Small intestine (tissue), 16 donors: Measurements from ENCODE around the gene PLPP1. TPM values are rescaled to one million over a fixed set of nuclear protein-coding genes. Genes with fewer than 3 reads are reported as not detected.

Experiments used
- DNase-seq, 2 donors: peaks; one replicate each; pipeline versions ENCODE4 v3.0.0 to v3.0.0-alpha.2; 2013
- FAIRE-seq: peaks from 2 replicates; lab custom pipeline; 2012; peaks lifted over from hg19 to GRCh38; lab: Jason Lieb, UNC
- H3K27ac ChIP-seq, 3 donors: one replicate each; pipeline ENCODE4 v1.5.1; 2013; ENCODE audit warnings: low read length in 2 of 3, mild to moderate bottlenecking in 2 of 3, control low read depth in 1 of 3, inconsistent platforms in 1 of 3, low read depth in 1 of 3, moderate library complexity in 1 of 3
- H3K27me3 ChIP-seq, 3 donors: one replicate each; pipeline ENCODE4 v1.6.1; 2013; ENCODE audit warnings: low read length in 3 of 3, inconsistent platforms in 1 of 3; ENCODE audit not compliant: control insufficient read depth in 3 of 3, insufficient read depth in 3 of 3
- H3K36me3 ChIP-seq, 3 donors: one replicate each; pipeline ENCODE4 v1.6.1; 2013; ENCODE audit warnings: low read length in 3 of 3, inconsistent platforms in 1 of 3, low read depth in 1 of 3, mild to moderate bottlenecking in 1 of 3, moderate library complexity in 1 of 3; ENCODE audit not compliant: control insufficient read depth in 3 of 3, insufficient read depth in 2 of 3
- H3K4me1 ChIP-seq, 3 donors: one replicate each; pipeline ENCODE4 v1.6.1; 2013; ENCODE audit warnings: low read length in 2 of 3, inconsistent platforms in 1 of 3, low read depth in 1 of 3, mild to moderate bottlenecking in 1 of 3, moderate library complexity in 1 of 3; ENCODE audit not compliant: control insufficient read depth in 3 of 3, insufficient read depth in 2 of 3
- H3K4me3 ChIP-seq, 3 donors: one replicate each; pipeline ENCODE4 v1.5.1; 2013; ENCODE audit warnings: low read length in 3 of 3, control low read depth in 1 of 3, inconsistent platforms in 1 of 3, low read depth in 1 of 3, mild to moderate bottlenecking in 1 of 3, moderate library complexity in 1 of 3
- H3K9me3 ChIP-seq, 2 donors: one replicate each; pipeline ENCODE4 v1.6.1; 2013; ENCODE audit warnings: low read depth in 1 of 2, low read length in 1 of 2; ENCODE audit not compliant: control insufficient read depth in 2 of 2, insufficient read depth in 1 of 2
- WGBS, 3 donors: extraction: QIAGEN DNeasy Blood & Tissue Kit; methylation state at CpG; one replicate each; pipeline ENCODE4 v1.1.7; 2013; 5-methylcytosine and 5-hydroxymethylcytosine counted together
- long read RNA-seq, 10 donors: transcript quantifications; one replicate each; lab custom pipeline, GENCODE V29; 2026
- polyA plus RNA-seq, 4 donors: library from polyadenylated mRNA; stranded (reverse) in 3 of 4; unstranded in 1 of 4; fragments of 200-250 nt in 3 of 4; fragments of 120-200 nt in 1 of 4; gene quantifications; one replicate each; pipeline versions ENCODE4 v1.2.1 to v1.2.3, GENCODE V29; 2013
- donor health status: healthy with polysubstance abuse.
- donor health status: control.
- donor health status: control.
- donor health status: Bipolar disorder and iron deficiency.
- donor health status: healthy.

PLPP1 gene
- 10 to 100 TPM; 44.6 to 91.3 (median 53.4) TPM for polyA plus RNA-seq
- long read RNA-seq, donor 1, transcript PLPP1-202 (6 exons, 1,597 nt) = major isoform, 44 of 58 reads
- long read RNA-seq, donor 1, partial matches to known transcripts = 5 of 58 reads
- long read RNA-seq, donor 1, other reads (novel, unspliced or antisense) = 5 of 58 reads
- long read RNA-seq, donor 2, transcript PLPP1-202 (6 exons, 1,597 nt) = major isoform, 5 of 5 reads
- long read RNA-seq, donor 2, partial matches to known transcripts = 0 of 5 reads
- long read RNA-seq, donor 2, other reads (novel, unspliced or antisense) = 0 of 5 reads
- long read RNA-seq, donor 3, transcript PLPP1-202 (6 exons, 1,597 nt) = major isoform, 12 of 13 reads
- long read RNA-seq, donor 3, partial matches to known transcripts = 0 of 13 reads
- long read RNA-seq, donor 3, other reads (novel, unspliced or antisense) = 0 of 13 reads
- long read RNA-seq, donor 4 = 0 reads
- long read RNA-seq, donor 5, partial matches to known transcripts = 0 of 4 reads
- long read RNA-seq, donor 5, other reads (novel, unspliced or antisense) = 0 of 4 reads
- long read RNA-seq, donor 6, transcript PLPP1-202 (6 exons, 1,597 nt) = major isoform, 13 of 15 reads
- long read RNA-seq, donor 6, partial matches to known transcripts = 0 of 15 reads
- long read RNA-seq, donor 6, other reads (novel, unspliced or antisense) = 0 of 15 reads
- long read RNA-seq, donor 7, transcript PLPP1-202 (6 exons, 1,597 nt) = major isoform, 30 of 47 reads
- long read RNA-seq, donor 7, transcript PLPP1-201 (6 exons, 1,550 nt) = minor isoform, 5 of 47 reads
- long read RNA-seq, donor 7, partial matches to known transcripts = 0 of 47 reads
- long read RNA-seq, donor 7, other reads (novel, unspliced or antisense) = 12 of 47 reads
- long read RNA-seq, donor 8, partial matches to known transcripts = 0 of 2 reads
- long read RNA-seq, donor 8, other reads (novel, unspliced or antisense) = 0 of 2 reads
- long read RNA-seq, donor 9, partial matches to known transcripts = 0 of 2 reads
- long read RNA-seq, donor 9, other reads (novel, unspliced or antisense) = 0 of 2 reads
- long read RNA-seq, donor 10, transcript PLPP1-202 (6 exons, 1,597 nt) = major isoform, 38 of 46 reads
- long read RNA-seq, donor 10, partial matches to known transcripts = 0 of 46 reads
- long read RNA-seq, donor 10, other reads (novel, unspliced or antisense) = 8 of 46 reads

GRCh38 chr5:55534436-55535198, at the start of gene PLPP1:
PLPP1 (minus strand) TSS chr5:55534964; CDS start chr5:55534629, 335 bp downstream.
- FAIRE-seq = no peak
- H3K4me3 ChIP-seq = peak within 1 kb of the TSS; percentile 86 to 92 (median 89)
- H3K36me3 ChIP-seq = peaks cover 0 to 5% (median 0%) of the 10 kb centered on the region in 3 donors
- H3K4me1 ChIP-seq = peaks cover 0 to 10% (median 3%) of the 10 kb centered on the region in 3 donors
- DNase-seq = peak; percentile 88 to 95
- no peaks in the 10 kb centered on the region for H3K27me3 ChIP-seq
- 0 to 1% (median 1%) methylated on average over 49 to 91 of the region's 91 CpGs for WGBS, 3 donors
- H3K27ac ChIP-seq = peak within 1 kb of the TSS; percentile 90 to 97 (median 90)
- no peaks in the 10 kb centered on the region for H3K9me3 ChIP-seq

GRCh38 chr5:55583578-55583977, 48.8 kb upstream of the PLPP1 start:
- no peaks in the 10 kb centered on the region for H3K36me3 ChIP-seq
- H3K27ac ChIP-seq = no peak overlapping the region
- no peak for FAIRE-seq
- H3K9me3 ChIP-seq = no peaks in the 10 kb centered on the region
- H3K4me3 ChIP-seq = no peak overlapping the region
- 89 to 97% (median 94%) methylated on average over 9 of the region's 9 CpGs for WGBS, 3 donors
- no peaks in the 10 kb centered on the region for H3K27me3 ChIP-seq
- H3K4me1 ChIP-seq = no peaks in the 10 kb centered on the region
- no peak for DNase-seq

GRCh38 chr5:55582256-55582655, 47.5 kb upstream of the PLPP1 start:
- FAIRE-seq (no peak), DNase-seq (no peak)
- Histone ChIP-seq H3K36me3 (no peaks in the 10 kb centered on the region), H3K4me1 (no peaks in the 10 kb centered on the region), H3K27me3 (no peaks in the 10 kb centered on the region), H3K27ac (no peak overlapping the region), H3K4me3 (no peak overlapping the region), H3K9me3 (no peaks in the 10 kb centered on the region)
- 45 to 69% (median 60%) methylated on average over 2 of the region's 2 CpGs for WGBS, 3 donors

- Histone ChIP-seq H3K27ac (no peak overlapping the region), H3K9me3 (no peaks in the 10 kb centered on the region), H3K4me1 (no peaks in the 10 kb centered on the region), H3K4me3 (no peak overlapping the region), H3K36me3 (no peaks in the 10 kb centered on the region), H3K27me3 (no peaks in the 10 kb centered on the region)
- DNase-seq (no peak), FAIRE-seq (no peak)
- 79 to 91% (median 90%) methylated on average over 6 of the region's 6 CpGs for WGBS, 3 donors
Measured at GRCh38 chr5:55580042-55580441, 45.3 kb upstream of the PLPP1 start.

- H3K4me3 ChIP-seq = no peak overlapping the region
- no peak for DNase-seq
- no peak for FAIRE-seq
- no peak overlapping the region for H3K27ac ChIP-seq
- no peaks in the 10 kb centered on the region for H3K27me3 ChIP-seq
- no peaks in the 10 kb centered on the region for H3K9me3 ChIP-seq
- H3K4me1 ChIP-seq = no peaks in the 10 kb centered on the region
- H3K36me3 ChIP-seq = no peaks in the 10 kb centered on the region
Measured at GRCh38 chr5:55578771-55579170, 44.0 kb upstream of the PLPP1 start.

- Histone ChIP-seq H3K36me3 (no peaks in the 10 kb centered on the region), H3K4me1 (no peaks in the 10 kb centered on the region), H3K4me3 (no peak overlapping the region), H3K27me3 (no peaks in the 10 kb centered on the region), H3K9me3 (no peaks in the 10 kb centered on the region), H3K27ac (no peak overlapping the region)
- 65 to 84% (median 77%) methylated on average over 6 of the region's 6 CpGs for WGBS, 3 donors
- FAIRE-seq (no peak), DNase-seq (no peak)
Measured at GRCh38 chr5:55577353-55578060, 42.7 kb upstream of the PLPP1 start.

GRCh38 chr5:55576661-55577060, 41.9 kb upstream of the PLPP1 start:
- H3K27me3 ChIP-seq = no peaks in the 10 kb centered on the region
- H3K36me3 ChIP-seq = no peaks in the 10 kb centered on the region
- no peak overlapping the region for H3K4me3 ChIP-seq
- H3K9me3 ChIP-seq = no peaks in the 10 kb centered on the region
- DNase-seq (no peak), FAIRE-seq (no peak)
- H3K4me1 ChIP-seq = no peaks in the 10 kb centered on the region
- WGBS, 3 donors = 56 to 58% (median 57%) methylated on average over 2 of the region's 2 CpGs
- peak overlapping the region in 1 of 3 donors; percentile 44 for H3K27ac ChIP-seq
